ENCODE measurements around the gene PTPRS. TPM values are rescaled to one million over a fixed set of nuclear protein-coding genes. Genes with fewer than 3 reads are reported as not detected.
"Not testable (repeated sequence)": the region's sequence is repeated elsewhere in the genome, so short reads cannot be mapped to it uniquely, and the experiment has no call there.

Gene PTPRS
- total RNA-seq, 1 donor from 2014 or later, result 0.05 TPM

GRCh38 chr19:5333581-5334365 lies 6.8 kb downstream of the PTPRS start:
- Mint-ChIP-seq H3K4me1 (peaks cover 2% of the 10 kb centered on the region), H3K9me3 (no peaks in the 10 kb centered on the region), H3K36me3 (ENCODE audit: low read depth) (no peaks in the 10 kb centered on the region), H3K27me3 (peaks cover 38% of the 10 kb centered on the region), H3K4me3 (no peak overlapping the region), H3K27ac (no peak overlapping the region)
- DNase-seq, result no peak
- intact Hi-C loops (cut with micrococcal nuclease), result no loop called here

- no peak overlapping the region for H3K4me3 Mint-ChIP-seq
- H3K36me3 Mint-ChIP-seq (ENCODE audit: low read depth), result no peaks in the 10 kb centered on the region
- DNase-seq, result no peak
- H3K4me1 Mint-ChIP-seq, result peaks cover 2% of the 10 kb centered on the region
- peaks cover 28% of the 10 kb centered on the region for H3K27me3 Mint-ChIP-seq
- intact Hi-C loops (cut with micrococcal nuclease), result no loop called here
- H3K27ac Mint-ChIP-seq, result no peak overlapping the region
- H3K9me3 Mint-ChIP-seq, result no peaks in the 10 kb centered on the region
These were observed 8.1 kb downstream of the PTPRS start for GRCh38 chr19:5332501-5332900.

- no peak for DNase-seq
- Mint-ChIP-seq H3K27me3 (peaks cover 21% of the 10 kb centered on the region), H3K4me1 (peaks cover 2% of the 10 kb centered on the region), H3K4me3 (no peak overlapping the region), H3K9me3 (no peaks in the 10 kb centered on the region), H3K36me3 (ENCODE audit: low read depth) (no peaks in the 10 kb centered on the region), H3K27ac (no peak overlapping the region)
- intact Hi-C loops (cut with micrococcal nuclease), result no loop called here
These were observed 8.8 kb downstream of the PTPRS start for GRCh38 chr19:5331790-5332189.

DNA sequence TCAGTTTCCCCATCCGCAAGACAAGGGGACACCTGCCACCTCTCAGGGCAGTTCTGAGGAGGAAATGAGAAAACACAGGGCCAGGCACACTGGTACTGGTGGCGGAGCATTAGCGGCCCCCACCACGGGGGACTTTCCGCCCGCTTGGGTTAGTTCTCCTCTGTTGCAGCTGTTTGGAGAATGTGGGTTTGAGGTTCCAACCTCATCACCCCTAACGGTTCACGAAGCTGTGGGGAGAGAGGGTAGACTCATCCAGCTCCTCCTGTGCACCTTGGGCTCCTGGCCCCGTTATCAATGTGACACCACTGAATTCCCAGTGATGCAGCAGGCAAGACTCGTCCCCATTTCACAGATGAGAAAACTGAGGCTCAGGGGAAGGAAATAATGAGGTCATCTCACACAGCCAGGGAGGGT lies 10.3 kb downstream of the PTPRS start:
- Mint-ChIP-seq H3K36me3 (ENCODE audit: low read depth) (no peaks in the 10 kb centered on the region), H3K27me3 (peaks cover 8% of the 10 kb centered on the region), H3K4me3 (no peak overlapping the region), H3K4me1 (no peaks in the 10 kb centered on the region), H3K27ac (no peak overlapping the region), H3K9me3 (no peaks in the 10 kb centered on the region)
- DNase-seq, result no peak
- intact Hi-C loops (cut with micrococcal nuclease), result no loop called here

DNA sequence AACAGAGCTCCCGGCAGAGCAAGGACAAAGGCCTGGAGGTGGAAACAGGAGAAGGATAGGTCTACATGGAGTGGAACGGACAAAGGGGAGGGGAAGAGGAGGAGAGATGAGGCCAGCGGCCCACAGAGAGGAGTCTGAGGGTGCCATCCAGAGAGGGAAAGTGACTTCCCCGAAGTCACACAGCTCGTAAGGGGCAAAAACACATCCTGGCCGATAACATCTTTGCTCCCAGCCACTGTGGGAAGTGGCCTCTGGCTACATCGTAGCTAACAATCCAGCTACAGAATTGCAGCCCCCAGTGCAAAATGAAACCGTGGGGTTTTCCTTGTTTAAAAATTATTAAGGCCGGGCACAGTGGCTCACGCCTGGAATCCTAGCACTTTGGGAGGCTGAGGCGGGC lies 11.5 kb downstream of the PTPRS start:
- intact Hi-C loops (cut with micrococcal nuclease), result no loop called here
- H3K36me3 Mint-ChIP-seq (ENCODE audit: low read depth), result no peaks in the 10 kb centered on the region
- H3K4me3 Mint-ChIP-seq, result no peak overlapping the region
- H3K9me3 Mint-ChIP-seq, result no peaks in the 10 kb centered on the region
- no peaks in the 10 kb centered on the region for H3K4me1 Mint-ChIP-seq
- no peak overlapping the region for H3K27ac Mint-ChIP-seq
- H3K27me3 Mint-ChIP-seq, result peaks cover under 1% of the 10 kb centered on the region
- DNase-seq, result no peak

DNA sequence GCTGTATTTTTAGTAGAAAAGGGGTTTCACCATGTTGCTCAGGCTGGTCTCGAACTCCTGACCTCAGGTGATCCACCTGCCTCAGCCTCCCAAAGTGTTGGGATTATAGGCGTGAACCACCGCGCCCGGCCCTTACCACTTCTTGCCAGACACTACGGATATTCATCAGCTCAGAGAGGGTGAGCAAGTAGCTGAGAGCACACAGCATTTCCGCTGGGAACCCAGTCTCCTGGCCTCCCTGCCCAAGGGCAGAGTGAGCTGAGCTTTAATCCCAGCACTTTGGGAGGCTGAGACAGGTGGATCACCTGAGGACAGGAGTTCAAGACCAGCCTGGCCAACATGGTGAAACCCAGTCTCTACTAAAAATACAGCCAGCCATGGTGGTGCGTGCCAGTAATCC lies 12.2 kb downstream of the PTPRS start:
- H3K4me3 Mint-ChIP-seq; DNase-seq; H3K27me3 Mint-ChIP-seq; intact Hi-C loops (cut with micrococcal nuclease); H3K4me1 Mint-ChIP-seq; H3K36me3 Mint-ChIP-seq (ENCODE audit: low read depth); H3K27ac Mint-ChIP-seq; H3K9me3 Mint-ChIP-seq: not testable (repeated sequence)

DNA sequence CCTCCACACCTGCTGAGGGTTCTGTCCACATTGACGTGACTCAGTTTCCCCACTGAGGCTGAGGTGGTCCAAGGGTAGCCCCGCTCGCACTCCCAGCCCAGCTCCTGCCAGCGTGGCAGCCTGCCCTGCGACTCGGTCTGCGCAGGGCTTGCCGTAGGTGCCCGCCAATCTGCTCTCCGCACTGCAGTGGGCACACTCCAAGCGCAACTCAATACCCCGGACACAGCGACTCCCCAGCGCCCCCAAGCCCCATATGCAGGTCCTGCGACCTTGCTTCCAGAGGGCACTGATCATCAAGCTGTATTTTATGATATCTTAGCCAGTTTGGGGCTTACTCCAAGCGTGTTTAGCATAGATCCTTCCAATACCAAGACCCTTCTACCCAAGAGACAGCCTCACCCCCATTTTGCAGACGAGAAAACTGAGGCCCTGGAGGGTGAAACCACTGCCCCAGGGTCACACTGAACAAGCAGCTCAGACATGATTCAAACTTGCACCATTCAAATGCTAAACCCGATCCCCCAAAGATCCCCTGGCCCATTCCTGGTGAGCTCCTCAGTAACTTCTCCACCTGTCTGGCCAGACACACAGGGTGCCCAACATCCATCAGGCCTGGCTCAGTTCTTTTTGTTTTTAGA lies 13.5 kb downstream of the PTPRS start:
- no peaks in the 10 kb centered on the region for H3K4me1 Mint-ChIP-seq
- no peak overlapping the region for H3K27ac Mint-ChIP-seq
- intact Hi-C loops (cut with micrococcal nuclease), result no loop called here
- DNase-seq, result no peak
- H3K4me3 Mint-ChIP-seq, result no peak overlapping the region
- no peaks in the 10 kb centered on the region for H3K36me3 Mint-ChIP-seq (ENCODE audit: low read depth)
- peaks cover 4% of the 10 kb centered on the region for H3K27me3 Mint-ChIP-seq
- H3K9me3 Mint-ChIP-seq, result peaks cover 4% of the 10 kb centered on the region

DNA sequence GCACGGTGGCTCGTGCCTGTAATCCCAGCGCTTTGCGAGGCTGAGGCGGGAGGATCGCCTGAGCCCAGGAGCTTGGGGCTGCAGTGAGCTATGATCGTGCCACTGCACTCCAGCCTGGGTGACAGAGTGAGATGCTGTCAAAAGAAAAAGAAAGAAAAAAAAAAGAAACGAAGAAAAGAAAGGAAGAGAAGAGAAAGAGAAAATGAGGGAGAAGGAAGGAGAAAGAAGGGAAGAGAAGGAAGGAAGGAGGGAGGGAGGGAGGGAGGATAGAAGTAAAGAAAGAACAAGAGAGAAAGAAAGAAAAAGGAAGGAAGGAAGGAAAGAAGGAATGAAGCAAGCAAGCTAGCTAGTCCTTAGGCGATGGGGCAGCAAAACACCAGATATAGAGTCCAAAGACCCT lies 14.1 kb downstream of the PTPRS start:
- Mint-ChIP-seq H3K27ac (no peak overlapping the region), H3K4me3 (no peak overlapping the region), H3K4me1 (no peaks in the 10 kb centered on the region), H3K9me3 (peaks cover 4% of the 10 kb centered on the region), H3K27me3 (peaks cover 4% of the 10 kb centered on the region), H3K36me3 (ENCODE audit: low read depth) (no peaks in the 10 kb centered on the region)
- intact Hi-C loops (cut with micrococcal nuclease), result no loop called here
- no peak for DNase-seq

DNA sequence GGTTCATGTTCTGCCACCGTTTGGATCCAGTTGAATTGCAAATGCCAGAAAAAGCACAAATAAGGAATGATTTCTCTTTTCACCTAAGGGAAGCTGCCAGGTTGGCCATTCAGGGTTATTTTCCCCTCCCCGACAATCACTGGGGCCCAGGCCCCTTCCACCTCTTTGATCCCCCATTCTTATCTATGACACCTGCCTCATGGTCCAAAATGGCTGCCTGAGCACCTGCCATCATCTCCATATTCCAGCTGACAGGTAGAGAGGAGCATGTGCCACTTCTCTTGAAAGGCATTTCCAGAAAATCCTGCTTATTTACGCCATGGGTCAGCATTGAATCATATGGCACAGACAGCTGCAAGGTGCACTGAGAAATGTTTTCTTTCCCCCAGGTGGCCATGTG lies 15.7 kb downstream of the PTPRS start:
- Mint-ChIP-seq H3K4me3 (no peak overlapping the region), H3K27ac (no peak overlapping the region), H3K36me3 (ENCODE audit: low read depth) (no peaks in the 10 kb centered on the region), H3K27me3 (peaks cover 4% of the 10 kb centered on the region), H3K4me1 (no peaks in the 10 kb centered on the region), H3K9me3 (peaks cover 4% of the 10 kb centered on the region)
- no peak for DNase-seq
- intact Hi-C loops (cut with micrococcal nuclease), result no loop called here

- no peaks in the 10 kb centered on the region for H3K4me1 Mint-ChIP-seq
These were observed 17.2 kb downstream of the PTPRS start for GRCh38 chr19:5323475-5323811.

GRCh38 chr19:5321851-5322681 lies 18.5 kb downstream of the PTPRS start:
- intact Hi-C loops (cut with micrococcal nuclease), result no loop called here
- Mint-ChIP-seq H3K27ac (no peak overlapping the region), H3K4me3 (no peak overlapping the region), H3K27me3 (peaks cover 4% of the 10 kb centered on the region), H3K36me3 (ENCODE audit: low read depth) (no peaks in the 10 kb centered on the region), H3K9me3 (peaks cover 4% of the 10 kb centered on the region), H3K4me1 (no peaks in the 10 kb centered on the region)
- peak; percentile 57 for DNase-seq

More at GRCh38 chr19:5323475-5323811, 17.2 kb downstream of the PTPRS start:
- Mint-ChIP-seq H3K27ac (no peak overlapping the region), H3K36me3 (ENCODE audit: low read depth) (no peaks in the 10 kb centered on the region), H3K9me3 (peaks cover 4% of the 10 kb centered on the region), H3K4me3 (no peak overlapping the region), H3K27me3 (peaks cover 4% of the 10 kb centered on the region)
- DNase-seq, result no peak
- intact Hi-C loops (cut with micrococcal nuclease), result no loop called here

DNA sequence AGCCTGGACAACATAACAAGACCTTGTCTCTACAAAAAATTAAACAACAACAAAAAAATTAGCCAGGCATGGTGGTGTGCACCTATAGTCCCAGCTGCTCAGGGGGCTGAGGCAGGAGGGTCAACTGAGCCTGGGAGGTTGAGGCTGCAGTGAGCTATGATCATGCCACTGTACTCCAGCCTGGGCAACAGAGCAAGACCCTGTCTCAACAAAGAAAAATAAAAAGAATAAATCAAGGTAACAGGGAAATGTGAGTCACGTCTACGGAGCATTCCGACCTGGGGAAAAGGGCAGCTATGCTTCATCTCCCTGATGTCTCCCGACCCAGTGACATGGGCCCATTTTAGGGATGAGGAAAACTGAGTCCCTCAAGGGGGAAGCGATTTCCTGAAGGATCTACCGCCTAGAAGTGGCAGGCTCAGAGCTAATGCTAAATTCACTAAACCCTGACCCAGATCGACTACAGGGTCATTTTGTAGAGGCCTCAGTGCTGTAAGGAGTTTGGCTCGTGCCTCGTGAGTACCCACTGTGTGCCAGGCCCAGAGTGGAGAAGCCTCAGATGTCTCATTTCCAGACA lies 19.5 kb downstream of the PTPRS start:
- intact Hi-C loops (cut with micrococcal nuclease), result no loop called here
- Mint-ChIP-seq H3K4me1 (no peaks in the 10 kb centered on the region), H3K27ac (no peak overlapping the region), H3K9me3 (peaks cover 4% of the 10 kb centered on the region), H3K27me3 (peaks cover 4% of the 10 kb centered on the region), H3K4me3 (no peak overlapping the region), H3K36me3 (ENCODE audit: low read depth) (no peaks in the 10 kb centered on the region)
- DNase-seq, result no peak

GRCh38 chr19:5319516-5319915 lies 21.1 kb downstream of the PTPRS start:
- no peaks in the 10 kb centered on the region for H3K4me1 Mint-ChIP-seq
- peaks cover 4% of the 10 kb centered on the region for H3K27me3 Mint-ChIP-seq
- peaks cover 4% of the 10 kb centered on the region for H3K9me3 Mint-ChIP-seq

GRCh38 chr19:5318306-5318705 lies 22.3 kb downstream of the PTPRS start:
- Mint-ChIP-seq H3K36me3 (ENCODE audit: low read depth) (no peaks in the 10 kb centered on the region), H3K9me3 (peaks cover 2% of the 10 kb centered on the region), H3K27me3 (peaks cover 2% of the 10 kb centered on the region), H3K4me3 (no peak overlapping the region), H3K4me1 (no peaks in the 10 kb centered on the region), H3K27ac (no peak overlapping the region)
- intact Hi-C loops (cut with micrococcal nuclease), result no loop called here
- DNase-seq, result no peak

More at GRCh38 chr19:5319516-5319915, 21.1 kb downstream of the PTPRS start:
- Mint-ChIP-seq H3K4me3 (no peak overlapping the region), H3K27ac (no peak overlapping the region), H3K36me3 (ENCODE audit: low read depth) (no peaks in the 10 kb centered on the region)
- no peak for DNase-seq
- intact Hi-C loops (cut with micrococcal nuclease), result no loop called here

All from activated CD4-positive, alpha-beta T cell treated with anti-CD3 and anti-CD28 coated beads, Interleukin-2, amount 10 ng/mL, durations not matched to agents 24 days and 14 days (primary cell).